Common myeloid progenitor, CD34-positive (primary cell): ENCODE results near the gene PLCB3.

Experiments used
- CTCF ChIA-PET: fragments of 350-600 bp; sonication (Branson Sonifier 250); formaldehyde crosslinking; loops from one replicate; lab custom pipeline; 2021; ENCODE audit warnings: antibody characterized with exemption; lab: Charles Lee
- POLR2A ChIA-PET: fragments of 350-600 bp; sonication (Branson Sonifier 250); formaldehyde crosslinking; loops from one replicate; lab custom pipeline; 2021; ENCODE audit warnings: antibody characterized with exemption; lab: Charles Lee
- DNase-seq, 3 donors: peaks; one replicate each; pipeline versions ENCODE4 v3.0.0 to v3.0.0-alpha.2; 2013
- H3K27ac ChIP-seq, 2 experiments: 1 replicate in 1 of 2; 2 replicates in 1 of 2; pipeline ENCODE4 v1.7.0; 2013; ENCODE audit warnings: inconsistent platforms in 2 of 2, low read length in 2 of 2, mild to moderate bottlenecking in 2 of 2, low read depth in 1 of 2, moderate library complexity in 1 of 2; ENCODE audit not compliant: severe bottlenecking in 2 of 2, insufficient read depth in 1 of 2, poor library complexity in 1 of 2
- H3K27me3 ChIP-seq, 5 experiments: replicated peaks in 2 of 5; 1 replicate in 3 of 5; 2 replicates in 2 of 5; pipeline versions ENCODE4 v1.6.1 to v1.7.0; 2013; ENCODE audit warnings: low read length in 4 of 5, mild to moderate bottlenecking in 2 of 5, moderate library complexity in 2 of 5, inconsistent platforms in 1 of 5; ENCODE audit not compliant: insufficient read depth in 5 of 5, control insufficient read depth in 4 of 5
- H3K36me3 ChIP-seq, 4 experiments: 1 replicate in 2 of 4; 2 replicates in 2 of 4; pipeline versions ENCODE4 v1.6.1 to v1.7.0; 2013; ENCODE audit warnings: low read length in 3 of 4, control low read depth in 1 of 4, mild to moderate bottlenecking in 1 of 4; ENCODE audit not compliant: control insufficient read depth in 4 of 4, insufficient read depth in 4 of 4
- H3K4me1 ChIP-seq, 4 experiments: 1 replicate in 3 of 4; 2 replicates in 1 of 4; pipeline versions ENCODE4 v1.6.1 to v1.7.1; 2013; ENCODE audit warnings: low read length in 3 of 4, mild to moderate bottlenecking in 3 of 4, control low read depth in 1 of 4, inconsistent platforms in 1 of 4, moderate library complexity in 1 of 4; ENCODE audit not compliant: control insufficient read depth in 4 of 4, insufficient read depth in 4 of 4; ENCODE audit errors: control extremely low read depth in 1 of 4
- H3K4me3 ChIP-seq, 7 experiments: 1 replicate in 4 of 7; 2 replicates in 3 of 7; pipeline versions ENCODE4 v1.5.1 to v1.7.0; 2013; ENCODE audit warnings: mild to moderate bottlenecking in 7 of 7, low read length in 6 of 7, moderate library complexity in 6 of 7, inconsistent platforms in 2 of 7, low read depth in 2 of 7, control low read depth in 1 of 7; ENCODE audit not compliant: insufficient read depth in 4 of 7, control insufficient read depth in 1 of 7; ENCODE audit errors: extremely low read depth in 1 of 7
- H3K9me3 ChIP-seq, 5 experiments: 1 replicate in 4 of 5; 2 replicates in 1 of 5; pipeline versions ENCODE4 v1.6.1 to v1.7.1; 2013; ENCODE audit warnings: low read length in 4 of 5, mild to moderate bottlenecking in 2 of 5, inconsistent platforms in 1 of 5, low read depth in 1 of 5, moderate library complexity in 1 of 5; ENCODE audit not compliant: control insufficient read depth in 4 of 5, insufficient read depth in 2 of 5; ENCODE audit errors: control extremely low read depth in 1 of 5
- WGBS: methylation state at CpG from one replicate; pipeline ENCODE4 v1.1.5; 2013; ENCODE audit not compliant: insufficient coverage; 5-methylcytosine and 5-hydroxymethylcytosine counted together

Gene PLCB3

DNA sequence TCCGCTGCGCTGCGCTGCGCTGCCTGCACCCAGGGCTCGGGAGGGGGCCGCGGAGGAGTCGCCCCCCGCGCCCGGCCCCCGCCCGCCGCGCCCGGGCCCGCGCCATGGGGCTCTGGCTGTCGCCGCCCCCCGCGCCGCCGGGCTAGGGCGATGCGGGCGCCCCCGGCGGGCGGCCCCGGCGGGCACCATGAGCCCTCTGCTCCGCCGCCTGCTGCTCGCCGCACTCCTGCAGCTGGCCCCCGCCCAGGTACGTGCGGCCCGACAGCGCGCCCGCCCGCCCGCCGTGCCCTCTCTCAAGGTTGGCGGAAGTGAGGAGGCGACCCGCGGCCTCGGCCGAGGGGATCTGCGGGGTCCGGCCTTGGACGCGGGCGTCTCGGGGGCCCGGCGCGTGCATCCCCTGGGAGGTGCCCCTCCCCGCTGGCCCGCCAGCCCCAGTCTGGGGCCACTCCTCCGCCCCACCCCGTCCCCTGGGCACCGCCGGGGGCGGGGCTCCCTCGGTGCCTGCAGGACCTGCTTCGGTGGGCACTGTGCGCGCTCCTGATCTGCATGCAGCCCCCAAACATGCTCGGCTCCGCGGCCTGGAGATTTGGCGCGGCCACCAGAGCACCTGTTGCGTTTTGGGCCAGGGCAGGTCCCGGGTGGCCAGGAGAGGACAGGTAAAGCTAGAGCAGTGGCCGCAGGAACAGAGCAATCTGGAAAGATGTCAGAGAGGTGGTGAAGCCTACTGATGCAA is 16.5 kb upstream of the PLCB3 start:
- peak in 2 of 3 donors; percentile 61 to 74 for DNase-seq
- under 1% methylated on average over 50 of the region's 80 CpGs for WGBS
- peak overlapping the region; percentile 29 to 84 (median 70) for H3K4me3 ChIP-seq
- H3K27ac ChIP-seq: peak overlapping the region in 1 of 2 experiments; percentile 58
- no peaks in the 10 kb centered on the region for H3K9me3 ChIP-seq
- H3K36me3 ChIP-seq: peaks cover 0 to 17% (median 16%) of the 10 kb centered on the region in 4 experiments
- no peaks in the 10 kb centered on the region for H3K27me3 ChIP-seq
- ChIA-PET POLR2A (interaction anchor here (0.5 to 1.0 kb wide), 3 partner anchors 27 to 1453 kb away, joined by 3 read pairs; no protein-coding TSS in a partner anchor), CTCF (interaction anchor here (2.1 to 3.2 kb wide), 2 partner anchors 10 to 29 kb away, joined by 11 to 13 read pairs; partner anchors contain the start of gene FERMT3)
- peaks cover under 1 to 40% (median 37%) of the 10 kb centered on the region in 4 experiments for H3K4me1 ChIP-seq

DNA sequence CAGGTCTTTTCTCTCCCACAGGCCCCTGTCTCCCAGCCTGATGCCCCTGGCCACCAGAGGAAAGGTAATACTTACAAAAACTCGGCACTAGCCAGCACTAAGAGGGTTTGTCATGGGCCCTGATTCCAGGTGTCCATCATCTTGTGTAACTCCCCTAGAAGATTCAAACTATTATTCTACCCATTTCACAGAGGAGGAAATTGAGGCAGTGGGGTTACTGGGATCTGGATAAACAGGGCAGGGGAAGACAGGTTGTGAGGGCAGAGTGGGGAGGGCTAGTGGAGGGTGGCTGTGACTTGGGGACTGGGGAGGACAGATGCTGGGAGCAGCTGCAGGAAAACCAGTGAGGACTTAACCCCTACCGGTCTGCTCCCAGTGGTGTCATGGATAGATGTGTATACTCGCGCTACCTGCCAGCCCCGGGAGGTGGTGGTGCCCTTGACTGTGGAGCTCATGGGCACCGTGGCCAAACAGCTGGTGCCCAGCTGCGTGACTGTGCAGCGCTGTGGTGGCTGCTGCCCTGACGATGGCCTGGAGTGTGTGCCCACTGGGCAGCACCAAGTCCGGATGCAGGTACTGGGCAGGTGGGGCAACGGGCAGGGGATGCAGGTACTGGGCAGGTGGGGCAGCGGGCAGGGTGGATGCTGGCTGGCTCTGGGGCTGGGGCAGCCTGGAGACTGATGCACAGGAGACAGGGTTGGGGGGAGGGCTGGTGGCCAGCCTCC is 15.7 kb upstream of the PLCB3 start:
- Histone ChIP-seq H3K9me3 (no peaks in the 10 kb centered on the region), H3K4me1 (peaks cover 2 to 42% (median 41%) of the 10 kb centered on the region in 4 experiments), H3K27me3 (no peaks in the 10 kb centered on the region), H3K27ac (peak overlapping the region in 1 of 2 experiments; percentile 58), H3K4me3 (peak overlapping the region in 6 of 7 experiments; percentile 35 to 84 (median 72)), H3K36me3 (peaks cover 0 to 17% (median 16%) of the 10 kb centered on the region in 4 experiments)
- ChIA-PET CTCF (interaction anchor here (1.1 to 3.2 kb wide), 5 partner anchors 9 to 30 kb away, joined by 3 to 13 read pairs (median 6); partner anchors contain the start of gene FERMT3), POLR2A (interaction anchor here (0.8 to 1.2 kb wide), 2 partner anchors 29 to 31 kb away, joined by 3 read pairs; partner anchors contain the start of gene FERMT3)
- WGBS: 95% methylated on average over 8 of the region's 12 CpGs
- no peak for DNase-seq

DNA sequence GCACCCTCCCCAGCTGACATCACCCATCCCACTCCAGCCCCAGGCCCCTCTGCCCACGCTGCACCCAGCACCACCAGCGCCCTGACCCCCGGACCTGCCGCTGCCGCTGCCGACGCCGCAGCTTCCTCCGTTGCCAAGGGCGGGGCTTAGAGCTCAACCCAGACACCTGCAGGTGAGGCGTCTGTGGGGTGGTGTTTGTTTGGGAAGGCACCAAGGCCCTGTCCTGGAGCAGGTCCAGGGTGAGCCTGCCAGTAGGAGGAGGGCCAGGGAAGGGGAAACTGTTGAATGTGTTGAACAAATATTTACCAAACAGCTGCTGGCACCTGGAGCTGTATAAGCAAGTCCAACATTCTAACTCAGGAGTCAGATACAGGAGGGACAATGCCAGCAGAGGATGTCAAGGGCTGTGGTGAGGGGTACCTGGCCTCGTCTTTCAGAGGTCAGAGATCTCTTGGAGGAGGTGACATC is 13.8 kb upstream of the PLCB3 start:
- Histone ChIP-seq H3K9me3 (no peaks in the 10 kb centered on the region), H3K4me1 (peaks cover 2 to 42% (median 36%) of the 10 kb centered on the region in 4 experiments), H3K27ac (no peak overlapping the region), H3K4me3 (no peak overlapping the region), H3K36me3 (peaks cover 0 to 19% (median 16%) of the 10 kb centered on the region in 4 experiments), H3K27me3 (no peaks in the 10 kb centered on the region)
- ChIA-PET POLR2A (no interaction called here), CTCF (interaction anchor here (1.6 to 2.8 kb wide), 3 partner anchors 10 to 32 kb away, joined by 6 to 15 read pairs (median 7); partner anchors contain the start of gene FERMT3)
- no peak for DNase-seq
- WGBS: 100% methylated on average over 3 of the region's 12 CpGs

DNA sequence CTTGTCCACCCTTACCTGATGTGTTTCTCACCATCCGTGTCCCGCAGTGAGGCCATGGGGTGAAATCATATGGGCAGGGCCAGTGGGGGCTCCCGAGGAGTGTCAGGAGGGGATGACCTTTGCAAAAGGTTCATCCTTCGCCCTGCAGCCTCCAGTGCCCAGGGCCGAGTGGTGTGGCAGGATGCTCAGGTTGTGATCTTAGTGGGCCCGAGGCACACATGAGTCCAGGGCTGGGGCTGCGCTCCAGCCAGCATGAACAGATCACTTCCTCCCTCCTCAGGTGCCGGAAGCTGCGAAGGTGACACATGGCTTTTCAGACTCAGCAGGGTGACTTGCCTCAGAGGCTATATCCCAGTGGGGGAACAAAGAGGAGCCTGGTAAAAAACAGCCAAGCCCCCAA is 13.3 kb upstream of the PLCB3 start:
- CTCF ChIA-PET: interaction anchor here (1.1 to 2.8 kb wide), 3 partner anchors 21 to 33 kb away, joined by 4 to 15 read pairs (median 7); partner anchors contain the start of gene FERMT3

DNA sequence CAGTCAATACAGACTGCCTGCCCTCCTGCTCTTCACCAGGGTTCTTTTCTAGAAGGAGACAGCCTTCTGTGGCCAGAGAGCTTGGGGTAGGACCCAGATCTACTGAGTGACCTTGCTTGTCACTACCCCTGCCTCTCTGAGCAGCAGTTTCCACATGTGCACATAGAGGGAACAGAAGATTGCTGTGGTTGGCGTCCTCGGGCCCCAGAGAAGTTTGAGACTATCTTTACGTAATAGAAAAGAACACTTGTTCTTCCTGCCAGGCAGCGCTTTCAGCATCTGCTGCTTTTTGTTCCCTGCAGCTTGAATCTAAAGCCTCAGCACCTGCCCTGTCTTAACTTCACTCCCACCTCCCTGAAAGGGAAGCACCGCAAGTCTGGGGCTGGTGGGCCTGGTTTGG is 12.3 kb upstream of the PLCB3 start:
- WGBS: 95% methylated on average over 4 of the region's 5 CpGs
- POLR2A ChIA-PET: no interaction called here
- no peaks in the 10 kb centered on the region for H3K9me3 ChIP-seq
- CTCF ChIA-PET: interaction anchor here (0.8 to 2.1 kb wide), 5 partner anchors 11 to 33 kb away, joined by 3 to 15 read pairs (median 4); partner anchors contain the start of gene FERMT3
- no peak for DNase-seq
- peaks cover 0 to 31% (median 25%) of the 10 kb centered on the region in 4 experiments for H3K36me3 ChIP-seq
- no peaks in the 10 kb centered on the region for H3K27me3 ChIP-seq
- H3K4me1 ChIP-seq: peaks cover 4 to 51% (median 44%) of the 10 kb centered on the region in 4 experiments
- H3K27ac ChIP-seq: no peak overlapping the region
- H3K4me3 ChIP-seq: no peak overlapping the region

More for the DNA sequence above, 13.3 kb upstream of the PLCB3 start:
- WGBS: 97% methylated on average over 6 of the region's 9 CpGs
- no peaks in the 10 kb centered on the region for H3K27me3 ChIP-seq
- H3K27ac ChIP-seq: no peak overlapping the region
- H3K36me3 ChIP-seq: peaks cover 0 to 22% (median 16%) of the 10 kb centered on the region in 4 experiments
- peaks cover 4 to 47% (median 42%) of the 10 kb centered on the region in 4 experiments for H3K4me1 ChIP-seq
- H3K9me3 ChIP-seq: no peaks in the 10 kb centered on the region
- DNase-seq: no peak
- H3K4me3 ChIP-seq: no peak overlapping the region
- POLR2A ChIA-PET: no interaction called here

DNA sequence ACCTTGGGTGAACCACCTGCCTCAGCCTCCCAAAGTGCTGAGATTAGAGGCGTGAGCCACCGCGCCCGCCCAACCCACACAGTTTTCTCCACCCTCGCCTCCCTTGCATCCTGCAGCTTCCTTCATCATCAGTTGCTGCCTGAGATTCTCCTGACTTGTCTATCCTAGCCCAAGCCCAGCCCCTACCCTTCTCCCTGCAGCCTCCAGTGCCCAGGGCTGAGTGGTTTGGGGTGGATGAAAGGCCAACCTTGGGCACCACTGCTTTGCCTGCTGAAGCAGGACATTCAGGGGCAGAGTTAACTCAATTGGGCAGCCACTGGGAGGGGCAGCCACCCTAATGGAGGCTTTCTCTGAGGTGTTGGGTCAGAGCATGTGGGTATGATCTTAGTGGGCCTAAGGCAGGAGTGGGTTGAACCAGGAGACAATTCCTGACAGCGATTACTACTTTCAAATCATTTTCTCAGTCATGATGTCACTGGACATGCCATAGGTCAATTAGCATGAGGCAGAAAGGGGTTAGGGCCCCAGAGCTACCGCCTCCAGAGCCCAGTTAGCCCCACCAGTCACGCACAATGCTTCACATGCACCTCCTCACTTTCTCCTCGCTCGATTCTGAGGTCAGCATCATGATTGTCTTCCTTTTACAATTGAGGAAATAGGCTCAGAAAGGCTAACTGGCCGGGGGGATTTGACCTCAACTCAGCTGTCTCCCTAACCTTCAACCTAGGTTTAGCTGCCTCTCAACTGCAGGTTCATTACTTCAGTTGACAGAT is 11.5 kb upstream of the PLCB3 start:
- H3K36me3 ChIP-seq: peaks cover 0 to 35% (median 28%) of the 10 kb centered on the region in 4 experiments
- ChIA-PET POLR2A (interaction anchor here (0.5 to 7.6 kb wide), 3 partner anchors 32 to 43 kb away, joined by 3 to 74 read pairs (median 4); partner anchors contain the start of gene FERMT3), CTCF (interaction anchor here (1.2 to 1.5 kb wide), 2 partner anchors 10 to 33 kb away, joined by 3 to 5 read pairs; partner anchors contain the start of gene FERMT3)
- H3K27ac ChIP-seq: peak overlapping the region; percentile 96 to 97
- H3K9me3 ChIP-seq: no peaks in the 10 kb centered on the region
- H3K4me1 ChIP-seq: peaks cover 4 to 56% (median 49%) of the 10 kb centered on the region in 4 experiments
- DNase-seq: peak in 2 of 3 donors; percentile 59 to 68
- peak overlapping the region in 5 of 7 experiments; percentile 63 to 91 (median 85) for H3K4me3 ChIP-seq
- WGBS: 77% methylated on average over 11 of the region's 11 CpGs
- no peaks in the 10 kb centered on the region for H3K27me3 ChIP-seq
